ENCODE results near the gene UBE2Q1.

GRCh38 chr1:154551474-154551873 lies 7.0 kb downstream of the UBE2Q1 start:
- TF ChIP-seq CTCF (conservative IDR thresholded peaks at IDR 0.05; ENCODE audit: low read depth, low read length) (no peak), POLR2A (IDR thresholded peaks at IDR 0.05; ENCODE audit: low read depth, low read length) (no peak), FOS (IDR thresholded peaks at IDR 0.05; ENCODE audit: low read depth, low read length) (no peak), MXI1 (IDR thresholded peaks at IDR 0.05; ENCODE audit: borderline replicate concordance, low read depth, low read length) (no peak), CHD1 (IDR thresholded peaks at IDR 0.05; ENCODE audit: low read depth, low read length) (no peak), SMC3 (IDR thresholded peaks at IDR 0.05; ENCODE audit: low read depth, low read length) (no peak)

All from IMR-90 (cell line).